ENCODE measurements around the gene SCUBE1. TPM values are rescaled to one million over a fixed set of nuclear protein-coding genes. Genes with fewer than 3 reads are reported as not detected.

Gene SCUBE1
- total and polyA plus RNA-seq, 2 experiments from 2014 or later: not detected

DNA sequence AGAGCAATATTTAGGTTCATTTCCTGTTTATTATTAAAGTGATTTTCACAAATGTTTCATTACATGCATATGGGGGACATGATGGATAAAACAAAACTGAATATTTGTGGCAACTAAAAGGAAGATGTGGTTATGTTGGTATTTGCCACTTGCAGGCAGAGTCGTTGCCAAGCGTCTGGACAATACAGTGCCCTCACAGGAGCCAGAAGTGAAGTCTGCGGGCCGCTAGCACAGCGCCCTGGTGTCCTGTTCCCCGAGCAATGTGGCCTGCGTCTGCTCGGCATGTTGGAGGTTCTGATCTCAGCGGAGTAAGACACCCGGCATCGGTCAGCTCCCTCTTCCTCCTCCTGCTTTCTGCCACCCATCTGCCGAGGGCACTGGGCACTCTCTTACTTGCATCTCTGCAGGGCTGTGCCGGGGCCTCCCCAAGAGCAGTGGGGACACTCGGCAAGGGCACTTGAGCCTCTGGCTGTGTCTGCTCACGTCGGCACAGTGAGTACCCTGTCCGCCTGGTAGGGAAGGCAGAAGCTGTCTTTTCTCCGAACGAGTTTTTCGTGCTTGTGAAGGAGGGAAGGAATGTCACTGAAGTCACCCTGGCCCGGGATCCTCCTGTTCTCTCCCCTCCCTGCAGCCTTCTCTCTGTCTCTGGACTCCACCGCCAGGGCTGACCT, 145.8 kb downstream of the SCUBE1 start:
- WGBS, 2 experiments (ENCODE audit: low coverage in 1 of 2, low lambda C conversion rate in 2 of 2, missing lambda C conversion rate in 2 of 2): 5 to 12% methylated on average over 21 to 22 of the region's 22 CpGs
- Histone ChIP-seq H3K4me3 (peak overlapping the region; percentile 21), H3K27ac (0 out of 2 replicates have a peak overlapping the region, but pooled peaks have one; percentile 13), H3K27me3 (replicated peaks; ENCODE audit: insufficient read depth) (no peaks in the 10 kb centered on the region; the same call in 1 of the 2 replicates), H3F3A (ENCODE audit: insufficient read depth) (peaks cover 6% of the 10 kb centered on the region; the same call in 1 of the 2 replicates), H3K4me2 (ENCODE audit: unreplicated experiment) (peak overlapping the region; percentile 65), H3K79me2 (ENCODE audit: insufficient read depth) (no peaks in the 10 kb centered on the region), H3K9me2 (ENCODE audit: insufficient read depth) (no peaks in the 10 kb centered on the region), H3K9me3 (ENCODE audit: low read depth) (no peaks in the 10 kb centered on the region), H3K36me3 (ENCODE audit: low read depth) (no peaks in the 10 kb centered on the region), H2AFZ (peak overlapping the region; percentile 81), H3K9ac (peak overlapping the region; percentile 13; the same call in 1 of the 2 replicates), H3K4me1 (ENCODE audit: insufficient read depth) (peaks cover 13% of the 10 kb centered on the region), H4K20me1 (ENCODE audit: insufficient read depth) (no peaks in the 10 kb centered on the region)
- in situ Hi-C loops (cut with MboI): no loop called here
- TF ChIP-seq EZH2 (IDR thresholded peaks at IDR 0.05; ENCODE audit: insufficient read depth, poor library complexity, severe bottlenecking): no peak
- TF ChIP-seq EZH2phosphoT487 (IDR thresholded peaks at IDR 0.05; ENCODE audit: insufficient read depth, low read depth): no peak
- DNase-seq: peak; percentile 68

DNA sequence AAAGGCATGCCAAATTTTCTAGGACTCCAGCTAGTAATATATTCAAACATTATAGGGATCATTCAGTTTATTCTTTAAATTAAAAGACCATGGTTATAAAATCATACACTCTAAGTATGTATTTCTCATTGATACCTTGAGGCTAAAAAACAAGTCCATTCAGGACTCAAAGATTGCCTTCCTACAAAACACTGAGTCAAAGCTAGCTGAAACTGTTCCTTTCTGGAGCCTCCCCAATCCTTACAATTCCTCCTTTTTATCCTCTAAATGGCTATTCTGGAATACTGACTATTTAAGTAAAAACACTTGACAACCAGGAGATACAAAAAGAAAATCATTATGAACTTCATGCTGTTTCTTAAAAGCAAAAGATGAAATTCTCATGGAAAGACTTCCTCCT, 151.3 kb downstream of the SCUBE1 start:
- Histone ChIP-seq H3K27ac (no peak overlapping the region), H3K9ac (no peak overlapping the region), H3K27me3 (replicated peaks; ENCODE audit: insufficient read depth) (no peaks in the 10 kb centered on the region; the same call in 1 of the 2 replicates), H3K79me2 (ENCODE audit: insufficient read depth) (no peaks in the 10 kb centered on the region), H3K4me2 (ENCODE audit: unreplicated experiment) (no peak overlapping the region), H3K36me3 (ENCODE audit: low read depth) (no peaks in the 10 kb centered on the region), H2AFZ (no peak overlapping the region), H4K20me1 (ENCODE audit: insufficient read depth) (no peaks in the 10 kb centered on the region), H3K4me3 (no peak overlapping the region), H3K4me1 (ENCODE audit: insufficient read depth) (peaks cover 8% of the 10 kb centered on the region), H3K9me2 (ENCODE audit: insufficient read depth) (no peaks in the 10 kb centered on the region), H3F3A (ENCODE audit: insufficient read depth) (peaks cover 6% of the 10 kb centered on the region; the same call in 1 of the 2 replicates), H3K9me3 (ENCODE audit: low read depth) (no peaks in the 10 kb centered on the region)
- in situ Hi-C loops (cut with MboI): no loop called here
- DNase-seq: no peak
- TF ChIP-seq EZH2phosphoT487 (IDR thresholded peaks at IDR 0.05; ENCODE audit: insufficient read depth, low read depth): no peak
- no peak for TF ChIP-seq EZH2 (IDR thresholded peaks at IDR 0.05; ENCODE audit: insufficient read depth, poor library complexity, severe bottlenecking)

DNA sequence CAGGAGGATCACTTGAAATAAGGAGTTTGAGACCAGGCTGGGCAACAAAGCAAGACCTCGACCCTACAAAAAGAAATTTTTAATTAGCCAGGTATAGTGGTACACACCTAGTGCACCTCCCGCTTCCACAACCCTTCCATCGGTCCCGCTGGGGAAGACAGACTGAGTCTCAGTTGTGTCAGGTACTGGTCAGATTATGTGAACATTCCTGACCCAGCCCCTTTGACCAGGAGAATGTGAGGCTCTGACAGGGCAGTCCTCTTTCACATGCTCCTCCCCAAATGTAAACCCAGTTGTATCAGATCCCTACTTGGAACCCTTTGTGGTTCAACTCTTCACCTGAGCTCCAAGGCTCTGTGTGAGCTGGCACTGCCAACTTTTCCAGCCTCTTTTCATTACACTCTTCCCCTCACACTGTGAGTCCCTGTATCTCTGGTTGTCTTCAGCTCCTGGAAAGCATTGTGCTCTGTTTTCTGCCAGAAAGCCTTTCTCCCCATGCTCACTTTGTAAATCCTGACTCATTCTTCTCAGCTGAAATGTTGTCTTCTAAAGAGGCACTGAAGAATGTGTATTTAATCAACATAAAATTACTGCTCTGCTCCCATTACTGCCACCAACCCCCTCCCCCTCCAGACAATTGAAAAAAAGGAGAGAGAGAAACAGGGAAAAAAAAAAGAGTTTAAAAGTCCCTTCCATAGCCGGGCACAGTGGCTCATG, 154.2 kb downstream of the SCUBE1 start:
- H3K4me2 ChIP-seq (ENCODE audit: unreplicated experiment): no peak overlapping the region
- H3K4me1 ChIP-seq (ENCODE audit: insufficient read depth): peaks cover 4% of the 10 kb centered on the region
- H3K9me2 ChIP-seq (ENCODE audit: insufficient read depth): no peaks in the 10 kb centered on the region
- no peaks in the 10 kb centered on the region for H4K20me1 ChIP-seq (ENCODE audit: insufficient read depth)
- no peaks in the 10 kb centered on the region for H3K36me3 ChIP-seq (ENCODE audit: low read depth)
- TF ChIP-seq EZH2phosphoT487 (IDR thresholded peaks at IDR 0.05; ENCODE audit: insufficient read depth, low read depth): no peak
- no peak for TF ChIP-seq EZH2 (IDR thresholded peaks at IDR 0.05; ENCODE audit: insufficient read depth, poor library complexity, severe bottlenecking)
- H3F3A ChIP-seq (ENCODE audit: insufficient read depth): peaks cover 6% of the 10 kb centered on the region; the same call in 1 of the 2 replicates
- in situ Hi-C loops (cut with MboI): no loop called here
- H3K79me2 ChIP-seq (ENCODE audit: insufficient read depth): peaks cover 21% of the 10 kb centered on the region
- no peaks in the 10 kb centered on the region for H3K9me3 ChIP-seq (ENCODE audit: low read depth)
- no peak overlapping the region for H2AFZ ChIP-seq
- WGBS, 2 experiments (ENCODE audit: low coverage in 1 of 2, low lambda C conversion rate in 2 of 2, missing lambda C conversion rate in 2 of 2): 61 to 68% methylated on average over 5 of the region's 5 CpGs
- H3K27me3 ChIP-seq (replicated peaks; ENCODE audit: insufficient read depth): no peaks in the 10 kb centered on the region
- DNase-seq: no peak
- H3K4me3 ChIP-seq: no peak overlapping the region
- no peak overlapping the region for H3K9ac ChIP-seq
- no peak overlapping the region for H3K27ac ChIP-seq

DNA sequence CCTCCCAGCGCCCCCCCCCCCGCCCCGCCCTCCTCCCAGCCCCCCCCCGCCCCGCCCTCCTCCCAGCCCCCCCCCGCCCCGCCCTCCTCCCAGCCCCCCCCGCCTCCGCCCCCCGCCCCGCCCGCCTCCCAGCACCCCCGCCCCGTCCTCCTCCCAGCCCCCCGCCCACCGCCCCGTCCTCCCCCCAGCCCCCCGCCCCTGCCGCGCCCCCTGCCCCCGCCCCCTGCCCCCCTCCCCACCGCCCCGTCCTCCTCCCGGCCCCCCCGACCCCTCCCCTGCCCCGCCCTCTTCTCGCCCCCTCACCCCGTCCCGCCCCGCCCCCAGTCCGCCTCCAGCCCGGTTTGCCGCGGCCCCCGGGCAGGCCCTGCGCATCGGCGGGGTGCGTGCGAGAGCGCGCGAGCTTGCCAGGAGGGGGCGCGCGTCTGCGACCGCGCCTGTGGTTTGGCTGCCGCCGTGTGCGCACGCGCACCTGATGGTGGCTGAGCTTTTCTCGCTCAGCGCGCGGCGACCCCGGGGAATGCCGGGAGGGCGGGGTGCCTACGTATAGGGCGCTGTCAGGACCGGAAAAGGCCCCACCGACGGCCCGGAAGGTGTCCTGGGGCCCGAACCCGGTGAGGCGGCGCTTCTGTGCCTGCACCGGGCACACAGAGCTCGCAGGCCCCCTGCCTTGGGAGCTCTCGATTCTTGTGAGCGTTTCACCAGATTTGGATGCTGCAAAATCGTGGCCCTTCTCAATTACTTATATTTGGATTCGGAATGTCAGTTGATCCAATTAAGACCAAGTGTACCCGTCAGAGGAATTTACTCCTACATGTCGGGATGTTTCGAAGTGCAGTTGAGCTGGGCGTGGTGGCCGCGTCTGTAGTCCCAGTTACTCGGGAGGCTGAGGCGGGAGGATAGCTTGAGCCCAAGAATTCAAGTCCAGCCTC, 155.7 kb downstream of the SCUBE1 start:
- Histone ChIP-seq H3K27me3 (replicated peaks; ENCODE audit: insufficient read depth) (no peaks in the 10 kb centered on the region), H3K27ac (peak overlapping the region; percentile 91), H2AFZ (peak overlapping the region; percentile 98), H3K9me2 (ENCODE audit: insufficient read depth) (no peaks in the 10 kb centered on the region), H3K36me3 (ENCODE audit: low read depth) (no peaks in the 10 kb centered on the region), H3K4me1 (ENCODE audit: insufficient read depth) (peaks cover 4% of the 10 kb centered on the region), H3K79me2 (ENCODE audit: insufficient read depth) (peaks cover 26% of the 10 kb centered on the region), H3K4me3 (peak overlapping the region; percentile 71), H3K9me3 (ENCODE audit: low read depth) (no peaks in the 10 kb centered on the region), H3K4me2 (ENCODE audit: unreplicated experiment) (peak overlapping the region; percentile 90), H3K9ac (peak overlapping the region; percentile 81), H3F3A (ENCODE audit: insufficient read depth) (peaks cover 6% of the 10 kb centered on the region; the same call in 1 of the 2 replicates), H4K20me1 (ENCODE audit: insufficient read depth) (no peaks in the 10 kb centered on the region)
- TF ChIP-seq EZH2 (IDR thresholded peaks at IDR 0.05; ENCODE audit: insufficient read depth, poor library complexity, severe bottlenecking) (no peak), EZH2phosphoT487 (IDR thresholded peaks at IDR 0.05; ENCODE audit: insufficient read depth, low read depth) (no peak)
- peak; percentile 95 for DNase-seq
- in situ Hi-C loops (cut with MboI): no loop called here
- WGBS, 2 experiments (ENCODE audit: low coverage in 1 of 2, low lambda C conversion rate in 2 of 2, missing lambda C conversion rate in 2 of 2): 4 to 7% methylated on average over 38 to 68 of the region's 86 CpGs

All from GM23248 (cell line).